ENCODE measurements around the gene DNAJC4. TPM values are rescaled to one million over a fixed set of nuclear protein-coding genes. Genes with fewer than 3 reads are reported as not detected.

Gene DNAJC4
- total and polyA plus RNA-seq, 9 of the 15 experiments (the other 6 are each of a cell fraction or from before 2014, with no cell fraction given), result 4.0 to 32.6 (median 19.9) TPM

GRCh38 chr11:64269540-64270220 lies 39.3 kb downstream of the DNAJC4 start (continued):
- TF ChIP-seq ZNF518B (CRISPR knock-in tag; IDR thresholded peaks at IDR 0.05) (no peak), ZFPM2 (CRISPR knock-in tag; IDR thresholded peaks at IDR 0.05) (0 out of 2 replicates have a peak, but pooled peaks have one; percentile 77), TCF7 (IDR thresholded peaks at IDR 0.05; ENCODE audit: borderline replicate concordance) (peak; percentile 47; the same call in 1 of the 2 replicates), RBBP5 (IDR thresholded peaks at IDR 0.05; ENCODE audit: borderline replicate concordance, insufficient read depth, low read length, poor library complexity, severe bottlenecking) (peak; percentile 8), ZBTB26 (CRISPR knock-in tag; IDR thresholded peaks at IDR 0.05) (0 out of 2 replicates have a peak, but pooled peaks have one; percentile 3), FOXP1 (CRISPR knock-in tag; IDR thresholded peaks at IDR 0.05) (no peak), CHD2 (IDR thresholded peaks at IDR 0.05; ENCODE audit: low read depth, low read length) (no peak), CGGBP1 (CRISPR knock-in tag; IDR thresholded peaks at IDR 0.05) (0 out of 2 replicates have a peak, but pooled peaks have one; percentile 67), TFAP4 (CRISPR knock-in tag; IDR thresholded peaks at IDR 0.05; ENCODE audit: borderline replicate concordance) (no peak), KHSRP (IDR thresholded peaks at IDR 0.05) (no peak), FOXP4 (CRISPR knock-in tag; IDR thresholded peaks at IDR 0.05; ENCODE audit: borderline replicate concordance) (peak; percentile 82; the same call in 1 of the 2 replicates), ZNF785 (CRISPR knock-in tag; IDR thresholded peaks at IDR 0.05) (no peak), ZNF780A (CRISPR knock-in tag; IDR thresholded peaks at IDR 0.05) (no peak)
